Epithelial cell of umbilical artery (primary cell): ENCODE results near the gene SLC30A4. TPM values are rescaled to one million over a fixed set of nuclear protein-coding genes. Genes with fewer than 3 reads are reported as not detected.

Experiments
- total RNA-seq: library from RNA; depleted of rRNA; stranded (reverse); fragments of >200 nt; gene quantifications from 2 replicates; pipeline ENCODE4 v1.2.3, GENCODE V29; 2014

SLC30A4 gene, protein sequence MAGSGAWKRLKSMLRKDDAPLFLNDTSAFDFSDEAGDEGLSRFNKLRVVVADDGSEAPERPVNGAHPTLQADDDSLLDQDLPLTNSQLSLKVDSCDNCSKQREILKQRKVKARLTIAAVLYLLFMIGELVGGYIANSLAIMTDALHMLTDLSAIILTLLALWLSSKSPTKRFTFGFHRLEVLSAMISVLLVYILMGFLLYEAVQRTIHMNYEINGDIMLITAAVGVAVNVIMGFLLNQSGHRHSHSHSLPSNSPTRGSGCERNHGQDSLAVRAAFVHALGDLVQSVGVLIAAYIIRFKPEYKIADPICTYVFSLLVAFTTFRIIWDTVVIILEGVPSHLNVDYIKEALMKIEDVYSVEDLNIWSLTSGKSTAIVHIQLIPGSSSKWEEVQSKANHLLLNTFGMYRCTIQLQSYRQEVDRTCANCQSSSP
- 3.2 and 5.3 TPM in 2 replicates for total RNA-seq

DNA sequence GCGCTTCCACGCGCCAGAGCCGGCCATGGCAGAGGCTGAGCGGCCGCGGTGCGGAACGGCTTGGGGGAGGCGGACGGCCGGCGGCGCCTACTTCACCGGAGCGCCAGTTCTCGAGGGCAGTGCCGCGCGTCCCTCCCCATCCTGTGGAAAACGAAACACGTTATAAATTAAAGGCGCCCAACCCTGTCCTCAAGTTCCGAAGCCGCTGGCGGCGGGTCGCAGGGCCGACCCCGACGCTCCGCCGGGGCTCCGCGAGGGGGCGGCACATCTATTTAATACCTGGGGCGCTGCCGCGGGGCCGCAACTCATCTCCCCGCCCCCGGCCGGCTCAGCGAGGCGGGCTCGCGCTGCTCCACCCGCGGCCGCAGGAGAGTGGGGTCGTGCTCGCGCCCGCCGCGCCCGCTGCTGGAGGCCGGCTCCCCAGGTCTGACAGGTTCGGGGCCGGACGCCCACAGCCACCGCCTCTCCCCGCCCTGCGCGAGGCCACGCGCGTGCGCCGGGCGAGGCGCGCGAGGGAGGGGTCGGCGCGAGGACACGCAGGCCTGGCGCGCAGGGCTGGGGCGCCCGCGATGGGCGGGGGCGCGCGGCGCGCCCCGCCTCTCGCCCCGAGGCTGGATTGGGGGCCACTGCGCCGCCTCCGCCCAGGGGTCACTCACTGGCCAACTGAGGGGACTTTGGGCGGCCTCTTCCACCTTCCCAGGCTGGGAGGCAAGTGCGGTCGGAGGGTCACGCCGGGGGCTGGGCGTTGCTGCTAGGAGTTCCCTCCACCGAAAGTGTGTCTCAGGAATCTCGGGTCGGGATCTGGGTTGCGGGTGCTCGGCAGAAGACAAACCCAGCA lies at the start of gene SLC30A4:
SLC30A4 (minus strand) TSS at position 428 of the 838 bp plus-strand sequence; CDS start at position 27, 401 bp downstream.

Other genes starting within 250 kb of the SLC30A4 start
- gene GATM, start 144.2 kb downstream of the SLC30A4 start, total RNA-seq: 0.32 and 1.4 TPM in 2 replicates
- gene BLOC1S6, start 64.6 kb upstream of the SLC30A4 start, total RNA-seq: 76.9 and 78.3 TPM in 2 replicates
- 19.2 and 29.6 TPM in 2 replicates for gene SQOR, start 112.3 kb upstream of the SLC30A4 start, total RNA-seq